Suprapubic skin (tissue), 4 donors: ENCODE results near the gene PVR.

ENCODE experiments used
- CTCF ChIP-seq, 2 donors: fragments of 200-600 bp in 1 of 2; fragments of 450-650 bp in 1 of 2; sonication (generic) in 1 of 2; IDR thresholded peaks; one replicate each; pipeline ENCODE4 v1.5.1; 2016 to 2019; ENCODE audit warnings: antibody characterized with exemption in 2 of 2, mild to moderate bottlenecking in 1 of 2, moderate library complexity in 1 of 2
- EP300 ChIP-seq: sonication (generic); formaldehyde crosslinking; IDR thresholded peaks from one replicate; pipeline ENCODE4 v1.6.1; 2017; ENCODE audit warnings: antibody characterized with exemption
- POLR2A ChIP-seq, 2 donors: fragments of 450-650 bp; IDR thresholded peaks; one replicate each; pipeline ENCODE4 v1.6.1; 2017; ENCODE audit warnings: antibody characterized with exemption in 2 of 2, mild to moderate bottlenecking in 2 of 2, moderate library complexity in 2 of 2
- POLR2AphosphoS5 ChIP-seq, 3 donors: sonication (generic); formaldehyde crosslinking; IDR thresholded peaks; one replicate each; pipeline ENCODE4 v1.6.1; 2017; ENCODE audit warnings: antibody characterized with exemption in 3 of 3

- TF ChIP-seq EP300 (no peak), CTCF (IDR thresholded peaks at IDR 0.05) (no peak), POLR2AphosphoS5 (IDR thresholded peaks at IDR 0.05) (no peak), POLR2A (IDR thresholded peaks at IDR 0.05) (no peak)
Measured at GRCh38 chr19:44677019-44677811, 33.5 kb downstream of the PVR start.
